Measurements from ENCODE around the gene USP10.

GRCh38 chr16:84654998-84655397, 44.8 kb upstream of the USP10 start:
- no peak for TF ChIP-seq PATZ1 (CRISPR knock-in tag; IDR thresholded peaks at IDR 0.05; ENCODE audit: borderline replicate concordance)
- no peak for TF ChIP-seq ISL1 (CRISPR knock-in tag; IDR thresholded peaks at IDR 0.05)
- no peak for TF ChIP-seq BACH2 (CRISPR knock-in tag; IDR thresholded peaks at IDR 0.05; ENCODE audit: borderline replicate concordance)
- TF ChIP-seq POU6F1 (CRISPR knock-in tag; IDR thresholded peaks at IDR 0.05; ENCODE audit: borderline replicate concordance, low read depth): no peak
- no peak for TF ChIP-seq RARB (CRISPR knock-in tag; IDR thresholded peaks at IDR 0.05)
- TF ChIP-seq ARNTL (CRISPR knock-in tag; IDR thresholded peaks at IDR 0.05; ENCODE audit: borderline replicate concordance, low read depth): no peak
- no peak for TF ChIP-seq CSDC2 (CRISPR knock-in tag; IDR thresholded peaks at IDR 0.05)
- TF ChIP-seq PPARA (CRISPR knock-in tag; IDR thresholded peaks at IDR 0.05; ENCODE audit: borderline replicate concordance): no peak

All from SK-N-SH treated with all-trans-retinoic acid at 6 μM for 48 hours (cell line).